H1 (cell line): ENCODE results near the gene RAPGEF6. TPM values are rescaled to one million over a fixed set of nuclear protein-coding genes. Genes with fewer than 3 reads are reported as not detected.

Experiments
- ATF2 ChIP-seq: IDR thresholded peaks from 2 replicates; pipeline ENCODE4 v1.6.1; 2012; ENCODE audit warnings: low read length, inconsistent platforms
- ATF3 ChIP-seq: IDR thresholded peaks from 2 replicates; pipeline ENCODE4 v1.6.1; 2011; ENCODE audit warnings: low read depth, mild to moderate bottlenecking, low read length; ENCODE audit not compliant: insufficient read depth
- CHD1 ChIP-seq: IDR thresholded peaks from 2 replicates; pipeline ENCODE4 v1.6.1; 2012; ENCODE audit warnings: low read depth, low read length, improper control_type of control experiment
- POLR2AphosphoS5 ChIP-seq: IDR thresholded peaks from 2 replicates; pipeline ENCODE4 v1.6.1; 2011; ENCODE audit warnings: low read depth, low read length
- TEAD4 ChIP-seq: IDR thresholded peaks from 2 replicates; pipeline ENCODE4 v1.6.1; 2012; ENCODE audit warnings: low read depth, low read length, inconsistent platforms, mixed read lengths
- USF2 ChIP-seq: IDR thresholded peaks from 2 replicates; pipeline ENCODE4 v1.6.1; 2011; ENCODE audit warnings: low read length, improper control_type of control experiment
- polyA plus RNA-seq, 7 experiments: library from polyadenylated mRNA; depleted of rRNA in 3 of 7; stranded (reverse) in 5 of 7; unstranded in 2 of 7; fragments of >200 nt in 5 of 7; fragments of 200-250 nt in 2 of 7; gene quantifications; 1 replicate in 5 of 7; 2 replicates in 1 of 7; 4 replicates in 1 of 7; pipeline versions ENCODE4 v1.2.1 to v1.2.3, GENCODE V29; 2011 to 2013; ENCODE audit warnings: missing spikeins in 2 of 7, mixed read lengths in 2 of 7
- total RNA-seq: library from RNA; stranded (reverse); fragmentation: NEBNext Ultra II Directional; extraction: Animal tissue kit (Norgen Biotek cat#: 25700); gene quantifications from 2 replicates; pipeline ENCODE4 v1.2.1, GENCODE V29; 2021

Gene RAPGEF6
- total and polyA plus RNA-seq, 2 of the 8 experiments (the other 6 are each of a cell fraction or from before 2014, with no cell fraction given): 4.8 to 20.0 TPM

GRCh38 chr5:131523500-131524185 is 111.4 kb downstream of the RAPGEF6 start (continued):
- no peak for TF ChIP-seq POLR2AphosphoS5
- TF ChIP-seq CHD1: no peak
- no peak for TF ChIP-seq ATF2
- TF ChIP-seq USF2: no peak
- no peak for TF ChIP-seq ATF3
- no peak for TF ChIP-seq TEAD4
- TF ChIP-seq, all 59 proteins: peak for 0
